SK-N-SH (cell line): Measurements from ENCODE around the gene SMIM20.

Source experiments
- EP300 ChIP-seq, 2 experiments: IDR thresholded peaks; 2 replicates each; pipeline versions ENCODE4 v1.4.0 to v1.6.1; 2012; ENCODE audit warnings: borderline replicate concordance in 1 of 2, low read depth in 1 of 2, low read length in 1 of 2
- REST ChIP-seq: IDR thresholded peaks from 2 replicates; pipeline ENCODE4 v1.6.1; 2012; ENCODE audit warnings: mild to moderate bottlenecking, low read depth, low read length, moderate library complexity
- USF1 ChIP-seq: IDR thresholded peaks from 2 replicates; pipeline ENCODE4 v1.4.0; 2012; ENCODE audit warnings: low read depth, borderline replicate concordance

- TF ChIP-seq USF1 (no peak), REST (no peak), EP300 (IDR thresholded peaks at IDR 0.05; ENCODE audit: borderline replicate concordance in 1 of 2, low read depth in 1 of 2, low read length in 1 of 2) (no peak)
These were observed 23.2 kb upstream of the SMIM20 start for GRCh38 chr4:25890571-25891485.
